ENCODE data around the gene OR56A3.

DNA sequence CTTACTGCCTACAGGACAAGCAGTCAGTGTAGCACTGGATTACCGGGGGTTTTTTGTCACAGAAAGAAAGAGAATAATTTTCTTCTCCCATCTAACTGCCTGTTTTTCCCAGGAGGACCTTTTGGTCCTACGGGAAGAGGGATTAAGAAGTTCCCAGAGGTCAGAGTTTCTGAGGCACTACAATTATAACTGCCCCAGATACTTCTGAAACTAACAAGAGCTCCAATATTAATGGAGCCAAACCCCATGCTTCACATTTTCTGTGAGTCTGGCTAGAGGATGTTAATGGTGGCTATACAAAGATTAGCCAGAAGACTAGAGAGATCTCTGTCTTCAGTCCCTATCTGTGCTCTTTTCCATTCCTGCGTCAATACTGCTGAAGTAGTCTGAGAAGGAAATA lies at the start of gene OR56A3:
- TF ChIP-seq POLR2A (IDR thresholded peaks at IDR 0.05): no peak
- TF ChIP-seq, protein P1, sequence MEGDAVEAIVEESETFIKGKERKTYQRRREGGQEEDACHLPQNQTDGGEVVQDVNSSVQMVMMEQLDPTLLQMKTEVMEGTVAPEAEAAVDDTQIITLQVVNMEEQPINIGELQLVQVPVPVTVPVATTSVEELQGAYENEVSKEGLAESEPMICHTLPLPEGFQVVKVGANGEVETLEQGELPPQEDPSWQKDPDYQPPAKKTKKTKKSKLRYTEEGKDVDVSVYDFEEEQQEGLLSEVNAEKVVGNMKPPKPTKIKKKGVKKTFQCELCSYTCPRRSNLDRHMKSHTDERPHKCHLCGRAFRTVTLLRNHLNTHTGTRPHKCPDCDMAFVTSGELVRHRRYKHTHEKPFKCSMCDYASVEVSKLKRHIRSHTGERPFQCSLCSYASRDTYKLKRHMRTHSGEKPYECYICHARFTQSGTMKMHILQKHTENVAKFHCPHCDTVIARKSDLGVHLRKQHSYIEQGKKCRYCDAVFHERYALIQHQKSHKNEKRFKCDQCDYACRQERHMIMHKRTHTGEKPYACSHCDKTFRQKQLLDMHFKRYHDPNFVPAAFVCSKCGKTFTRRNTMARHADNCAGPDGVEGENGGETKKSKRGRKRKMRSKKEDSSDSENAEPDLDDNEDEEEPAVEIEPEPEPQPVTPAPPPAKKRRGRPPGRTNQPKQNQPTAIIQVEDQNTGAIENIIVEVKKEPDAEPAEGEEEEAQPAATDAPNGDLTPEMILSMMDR (IDR thresholded peaks at IDR 0.05): no peak
